ENCODE results near the gene FUCA2. TPM values are rescaled to one million over a fixed set of nuclear protein-coding genes. Genes with fewer than 3 reads are reported as not detected.

The FUCA2 gene
- total RNA-seq, 4 donors from 2014 or later: 3.3 to 11.4 (median 10.5) TPM

DNA sequence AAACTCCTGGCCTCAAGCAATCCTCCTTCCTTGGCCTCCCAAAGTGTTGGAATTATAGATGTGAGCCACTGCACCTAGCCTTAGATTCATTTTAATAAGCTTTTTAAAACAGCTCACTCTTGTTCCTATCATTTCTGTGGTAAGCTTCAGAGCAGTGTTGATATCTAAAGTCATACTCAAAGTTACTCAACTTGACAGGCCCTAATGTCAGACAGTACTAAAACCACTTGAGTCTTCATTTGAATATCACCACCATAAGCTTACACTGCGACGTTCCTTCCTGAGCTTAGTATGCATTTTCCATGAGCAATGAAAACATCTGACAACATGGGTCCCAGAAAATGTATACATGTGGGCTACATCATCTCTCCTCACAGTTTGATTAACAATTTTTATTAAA is 6.0 kb downstream of the FUCA2 start:
- no peak for TF ChIP-seq POLR2A (IDR thresholded peaks at IDR 0.05)
- TF ChIP-seq, protein P1, sequence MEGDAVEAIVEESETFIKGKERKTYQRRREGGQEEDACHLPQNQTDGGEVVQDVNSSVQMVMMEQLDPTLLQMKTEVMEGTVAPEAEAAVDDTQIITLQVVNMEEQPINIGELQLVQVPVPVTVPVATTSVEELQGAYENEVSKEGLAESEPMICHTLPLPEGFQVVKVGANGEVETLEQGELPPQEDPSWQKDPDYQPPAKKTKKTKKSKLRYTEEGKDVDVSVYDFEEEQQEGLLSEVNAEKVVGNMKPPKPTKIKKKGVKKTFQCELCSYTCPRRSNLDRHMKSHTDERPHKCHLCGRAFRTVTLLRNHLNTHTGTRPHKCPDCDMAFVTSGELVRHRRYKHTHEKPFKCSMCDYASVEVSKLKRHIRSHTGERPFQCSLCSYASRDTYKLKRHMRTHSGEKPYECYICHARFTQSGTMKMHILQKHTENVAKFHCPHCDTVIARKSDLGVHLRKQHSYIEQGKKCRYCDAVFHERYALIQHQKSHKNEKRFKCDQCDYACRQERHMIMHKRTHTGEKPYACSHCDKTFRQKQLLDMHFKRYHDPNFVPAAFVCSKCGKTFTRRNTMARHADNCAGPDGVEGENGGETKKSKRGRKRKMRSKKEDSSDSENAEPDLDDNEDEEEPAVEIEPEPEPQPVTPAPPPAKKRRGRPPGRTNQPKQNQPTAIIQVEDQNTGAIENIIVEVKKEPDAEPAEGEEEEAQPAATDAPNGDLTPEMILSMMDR (IDR thresholded peaks at IDR 0.05): no peak
- intact Hi-C loops (cut with DNase I; ENCODE audit: low total_unique reads): no loop called here
- WGBS, 2 donors: 92 to 97% methylated on average over 2 of the region's 2 CpGs
- no peak overlapping the region for H3K4me3 ChIP-seq (ENCODE audit: low read depth, poor library complexity, severe bottlenecking)
- no peak for DNase-seq (ENCODE audit: low spot score in 2 of 2)

DNA sequence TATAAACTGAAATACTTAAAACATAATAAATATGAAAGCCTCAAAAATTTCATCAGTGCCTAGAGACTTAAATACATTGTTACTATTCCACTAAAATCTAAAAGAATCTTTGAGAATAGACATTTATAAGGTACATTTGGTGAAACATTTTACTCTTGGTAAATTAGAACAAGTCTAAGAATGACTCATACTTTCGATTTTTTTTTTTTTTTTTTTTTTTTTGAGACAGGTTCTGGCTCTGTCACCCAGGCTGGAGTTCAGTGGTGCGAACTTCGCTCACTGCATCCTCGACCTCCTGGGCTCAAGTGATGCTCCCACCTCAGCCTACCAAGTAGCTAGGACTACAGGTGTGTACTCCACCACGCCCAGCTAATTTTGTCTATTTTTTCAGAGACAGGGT is 6.4 kb downstream of the FUCA2 start:
- WGBS, 2 donors: 84 to 86% methylated on average over 5 of the region's 5 CpGs
- DNase-seq (ENCODE audit: low spot score in 2 of 2): no peak
- intact Hi-C loops (cut with DNase I; ENCODE audit: low total_unique reads): no loop called here
- no peak for TF ChIP-seq POLR2A (IDR thresholded peaks at IDR 0.05)
- H3K4me3 ChIP-seq (ENCODE audit: low read depth, poor library complexity, severe bottlenecking): no peak overlapping the region

DNA sequence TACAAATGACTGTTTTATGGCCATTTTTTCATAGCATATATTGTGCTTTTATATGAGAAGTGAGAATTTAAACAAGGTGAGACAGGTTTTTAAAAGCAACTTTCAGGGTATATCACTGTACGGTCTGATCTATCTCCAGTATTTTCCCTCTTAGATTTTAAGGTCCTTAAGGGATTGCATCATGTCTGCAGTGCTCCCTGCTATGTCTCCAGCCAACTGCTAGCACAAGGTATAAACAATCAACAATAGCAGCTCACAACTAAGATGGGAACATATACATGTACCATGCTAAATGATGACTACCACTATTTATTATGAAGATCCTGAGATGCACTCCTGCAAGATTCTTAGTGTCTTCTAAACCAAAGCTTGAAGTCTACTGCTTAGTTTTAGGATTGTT is 7.2 kb downstream of the FUCA2 start:
- DNase-seq (ENCODE audit: low spot score in 2 of 2): no peak
- TF ChIP-seq POLR2A (IDR thresholded peaks at IDR 0.05): no peak
- TF ChIP-seq, protein P1 (IDR thresholded peaks at IDR 0.05): no peak
- 81 to 90% methylated on average over 1 of the region's 1 CpG for WGBS, 2 donors
- intact Hi-C loops (cut with DNase I; ENCODE audit: low total_unique reads): no loop called here
- H3K4me3 ChIP-seq (ENCODE audit: low read depth, poor library complexity, severe bottlenecking): no peak overlapping the region

DNA sequence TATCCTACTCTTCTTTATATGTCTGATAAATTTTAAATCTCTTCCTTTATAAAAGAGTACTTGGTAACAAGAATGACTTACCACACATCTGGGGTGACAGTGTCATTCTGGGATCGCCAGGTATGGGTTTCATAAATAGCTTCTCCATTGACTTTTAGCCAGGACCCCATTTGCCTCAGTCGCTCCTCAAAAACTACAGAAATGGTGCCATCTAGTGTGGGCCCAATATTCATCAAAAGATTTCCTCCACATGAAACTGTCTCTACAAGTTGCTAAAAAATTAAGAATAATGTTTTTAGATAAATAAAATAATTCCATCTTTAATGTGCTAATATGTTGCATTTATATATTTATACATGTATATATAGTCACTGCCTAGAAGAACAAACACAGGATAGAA is 9.7 kb downstream of the FUCA2 start:
- WGBS, 2 donors: 90 to 91% methylated on average over 2 of the region's 2 CpGs

DNA sequence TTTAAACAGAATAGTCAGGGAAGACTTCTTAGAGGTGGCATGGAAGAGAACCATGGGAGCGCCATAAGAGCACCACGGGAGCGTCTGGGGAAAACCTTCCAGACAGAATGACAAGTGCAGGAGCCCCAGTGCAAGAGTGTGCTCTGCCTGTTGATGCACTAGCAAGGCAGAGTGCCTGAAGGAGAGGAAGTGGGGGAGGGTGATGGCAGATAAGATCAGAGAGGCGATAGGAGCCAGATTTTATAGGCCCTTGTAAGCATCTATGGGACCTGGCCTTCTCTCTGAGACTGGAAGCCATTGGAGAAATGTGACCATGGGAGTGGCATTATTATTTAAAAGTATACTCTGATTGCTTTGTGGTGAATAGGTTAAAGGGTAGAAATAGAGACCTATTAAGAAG is 13.1 kb downstream of the FUCA2 start:
- DNase-seq (ENCODE audit: low spot score in 2 of 2): no peak
- intact Hi-C loops (cut with DNase I; ENCODE audit: low total_unique reads): no loop called here
- no peak overlapping the region for H3K4me3 ChIP-seq (ENCODE audit: low read depth, poor library complexity, severe bottlenecking)
- WGBS, 2 donors: 68 to 76% methylated on average over 4 of the region's 4 CpGs
- TF ChIP-seq, protein P1 (IDR thresholded peaks at IDR 0.05): no peak
- no peak for TF ChIP-seq POLR2A (IDR thresholded peaks at IDR 0.05)

More for the DNA sequence above, 9.7 kb downstream of the FUCA2 start:
- TF ChIP-seq, protein P1 (IDR thresholded peaks at IDR 0.05): no peak
- TF ChIP-seq POLR2A (IDR thresholded peaks at IDR 0.05): no peak
- intact Hi-C loops (cut with DNase I; ENCODE audit: low total_unique reads): no loop called here
- DNase-seq (ENCODE audit: low spot score in 2 of 2): no peak
- H3K4me3 ChIP-seq (ENCODE audit: low read depth, poor library complexity, severe bottlenecking): no peak overlapping the region

DNA sequence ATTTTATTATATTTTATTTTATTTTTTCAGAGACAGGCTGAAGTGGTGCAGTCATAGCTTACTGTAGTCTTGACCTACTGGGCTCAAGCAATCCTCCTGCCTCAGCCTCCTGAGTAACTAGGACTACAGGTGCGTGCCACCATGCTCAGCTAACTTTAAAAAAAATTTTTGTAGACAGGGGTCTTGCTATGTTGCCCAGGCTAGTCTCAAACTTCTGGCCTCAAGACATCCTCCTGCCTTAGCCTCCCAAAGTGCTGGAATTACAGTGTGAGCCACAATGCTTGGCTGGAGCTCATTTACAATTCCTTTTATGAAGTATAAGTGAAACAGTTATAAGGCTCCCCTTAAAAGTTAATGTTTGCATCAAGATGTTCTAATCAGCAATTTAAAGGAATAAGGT is 14.5 kb downstream of the FUCA2 start:
- DNase-seq (ENCODE audit: low spot score in 2 of 2): no peak
- no peak for TF ChIP-seq POLR2A (IDR thresholded peaks at IDR 0.05)
- TF ChIP-seq, protein P1 (IDR thresholded peaks at IDR 0.05): no peak
- intact Hi-C loops (cut with DNase I; ENCODE audit: low total_unique reads): no loop called here
- H3K4me3 ChIP-seq (ENCODE audit: low read depth, poor library complexity, severe bottlenecking): no peak overlapping the region
- 96 to 100% methylated on average over 1 of the region's 1 CpG for WGBS, 2 donors
